Measurements from ENCODE around the gene TNFRSF12A.

Gene TNFRSF12A

GRCh38 chr16:2992383-2993081 is 27.6 kb upstream of the TNFRSF12A start:
- TF ChIP-seq POLR2A (IDR thresholded peaks at IDR 0.05; ENCODE audit: low read length) (no peak), GATA1 (IDR thresholded peaks at IDR 0.05; ENCODE audit: low read depth, low read length) (no peak)

GRCh38 chr16:2996298-2996697 is 23.9 kb upstream of the TNFRSF12A start:
- TF ChIP-seq GATA1 (IDR thresholded peaks at IDR 0.05; ENCODE audit: low read depth, low read length) = no peak
- no peak for TF ChIP-seq POLR2A (IDR thresholded peaks at IDR 0.05; ENCODE audit: low read length)
- DNase-seq = no peak

More at GRCh38 chr16:2992383-2993081, 27.6 kb upstream of the TNFRSF12A start:
- no peak for DNase-seq

- TF ChIP-seq GATA1 (IDR thresholded peaks at IDR 0.05; ENCODE audit: low read depth, low read length) = no peak
- TF ChIP-seq POLR2A (IDR thresholded peaks at IDR 0.05; ENCODE audit: low read length) = no peak
- no peak for DNase-seq
Measured at GRCh38 chr16:2999929-3000328, 20.2 kb upstream of the TNFRSF12A start.

GRCh38 chr16:3000540-3000939 is 19.6 kb upstream of the TNFRSF12A start:
- DNase-seq = no peak
- TF ChIP-seq GATA1 (IDR thresholded peaks at IDR 0.05; ENCODE audit: low read depth, low read length) (no peak), POLR2A (IDR thresholded peaks at IDR 0.05; ENCODE audit: low read length) (no peak)

- TF ChIP-seq POLR2A (IDR thresholded peaks at IDR 0.05; ENCODE audit: low read length) = no peak
- TF ChIP-seq GATA1 (IDR thresholded peaks at IDR 0.05; ENCODE audit: low read depth, low read length) = no peak
- no peak for DNase-seq
Measured at GRCh38 chr16:3001316-3001715, 18.9 kb upstream of the TNFRSF12A start.

GRCh38 chr16:3003582-3004270 is 16.4 kb upstream of the TNFRSF12A start:
- TF ChIP-seq GATA1 (IDR thresholded peaks at IDR 0.05; ENCODE audit: low read depth, low read length) (no peak), POLR2A (IDR thresholded peaks at IDR 0.05; ENCODE audit: low read length) (peak; percentile 40)
- peak; percentile 100 for DNase-seq

GRCh38 chr16:3004319-3004718 is 15.8 kb upstream of the TNFRSF12A start:
- no peak for TF ChIP-seq GATA1 (IDR thresholded peaks at IDR 0.05; ENCODE audit: low read depth, low read length)
- no peak for TF ChIP-seq POLR2A (IDR thresholded peaks at IDR 0.05; ENCODE audit: low read length)
- peak; percentile 61 to 66 for DNase-seq

GRCh38 chr16:3004781-3005284 is 15.3 kb upstream of the TNFRSF12A start:
- DNase-seq = peak; percentile 68 to 70
- TF ChIP-seq POLR2A (IDR thresholded peaks at IDR 0.05; ENCODE audit: low read length) = no peak
- TF ChIP-seq GATA1 (IDR thresholded peaks at IDR 0.05; ENCODE audit: low read depth, low read length) = no peak

GRCh38 chr16:3007059-3007956 is 12.9 kb upstream of the TNFRSF12A start:
- TF ChIP-seq GATA1 (IDR thresholded peaks at IDR 0.05; ENCODE audit: low read depth, low read length) (no peak), POLR2A (IDR thresholded peaks at IDR 0.05; ENCODE audit: low read length) (peak; percentile 29)
- peak; percentile 62 to 76 for DNase-seq

- TF ChIP-seq GATA1 (IDR thresholded peaks at IDR 0.05; ENCODE audit: low read depth, low read length) = no peak
- TF ChIP-seq POLR2A (IDR thresholded peaks at IDR 0.05; ENCODE audit: low read length) = no peak
- peak in 1 of 2 experiments; percentile 23 for DNase-seq
Measured at GRCh38 chr16:3007957-3008689, 12.0 kb upstream of the TNFRSF12A start.

GRCh38 chr16:3008690-3009037 is 11.5 kb upstream of the TNFRSF12A start:
- DNase-seq = peak; percentile 31 to 50
- TF ChIP-seq POLR2A (IDR thresholded peaks at IDR 0.05; ENCODE audit: low read length) (no peak), GATA1 (IDR thresholded peaks at IDR 0.05; ENCODE audit: low read depth, low read length) (no peak)

- TF ChIP-seq POLR2A (IDR thresholded peaks at IDR 0.05; ENCODE audit: low read length) (no peak), GATA1 (IDR thresholded peaks at IDR 0.05; ENCODE audit: low read depth, low read length) (no peak)
- DNase-seq = no peak
Measured at GRCh38 chr16:3009568-3010390, 10.4 kb upstream of the TNFRSF12A start.
